T-helper 17 cell (primary cell): ENCODE measurements around the gene CNTNAP5. TPM values are rescaled to one million over a fixed set of nuclear protein-coding genes. Genes with fewer than 3 reads are reported as not detected.

Source experiments
- ATAC-seq: fragments of 150-1000 bp; cut with Tn5 transposase; 2 replicates; pipeline ENCODE4 v1.10.0; 2021; ENCODE audit warnings: mild to moderate bottlenecking, moderate library complexity
- DNase-seq, 3 donors: peaks; one replicate each; pipeline versions ENCODE4 v3.0.0 to v3.0.0-alpha.2; 2020 to 2021
- H3K9me3 ChIP-seq: one replicate; pipeline ENCODE4 v1.7.0; 2013; ENCODE audit warnings: low read length, mild to moderate bottlenecking; ENCODE audit not compliant: control insufficient read depth, poor library complexity, severe bottlenecking
- H3K27ac Mint-ChIP-seq: one replicate; pipeline ENCODE4 v1.8.0; 2022; ENCODE audit warnings: mild to moderate bottlenecking, moderate library complexity, mixed read lengths
- H3K27me3 Mint-ChIP-seq: one replicate; pipeline ENCODE4 v1.8.0; 2022; ENCODE audit warnings: mixed read lengths
- H3K36me3 Mint-ChIP-seq: one replicate; pipeline ENCODE4 v1.8.0; 2022; ENCODE audit warnings: low read depth, mixed read lengths
- H3K4me1 Mint-ChIP-seq: one replicate; pipeline ENCODE4 v1.8.0; 2022; ENCODE audit warnings: mild to moderate bottlenecking, mixed read lengths
- H3K4me3 Mint-ChIP-seq: one replicate; pipeline ENCODE4 v1.8.0; 2022; ENCODE audit warnings: mild to moderate bottlenecking, moderate library complexity, mixed read lengths
- total RNA-seq, 4 donors: library from RNA in 2 of 4; stranded (reverse) in 2 of 4; gene quantifications; one replicate each; pipeline ENCODE4 v1.2.3 and lab custom pipeline; 2022 to 2026

Gene CNTNAP5
- total RNA-seq, 2 donors from 2014 or later, result not detected

- no peak for DNase-seq
- Mint-ChIP-seq H3K4me3 (no peak overlapping the region), H3K4me1 (no peaks in the 10 kb centered on the region), H3K27ac (no peak overlapping the region), H3K36me3 (no peaks in the 10 kb centered on the region), H3K27me3 (no peaks in the 10 kb centered on the region)
- no peaks in the 10 kb centered on the region for H3K9me3 ChIP-seq
- ATAC-seq, result no peak
Observed at GRCh38 chr2:124640221-124640750, 615.2 kb downstream of the CNTNAP5 start.

GRCh38 chr2:124646166-124646815 lies 621.2 kb downstream of the CNTNAP5 start:
- DNase-seq (no peak), ATAC-seq (no peak)
- Mint-ChIP-seq H3K4me1 (no peaks in the 10 kb centered on the region), H3K4me3 (no peak overlapping the region), H3K27ac (no peak overlapping the region), H3K36me3 (no peaks in the 10 kb centered on the region), H3K27me3 (no peaks in the 10 kb centered on the region)
- H3K9me3 ChIP-seq, result no peaks in the 10 kb centered on the region

DNA sequence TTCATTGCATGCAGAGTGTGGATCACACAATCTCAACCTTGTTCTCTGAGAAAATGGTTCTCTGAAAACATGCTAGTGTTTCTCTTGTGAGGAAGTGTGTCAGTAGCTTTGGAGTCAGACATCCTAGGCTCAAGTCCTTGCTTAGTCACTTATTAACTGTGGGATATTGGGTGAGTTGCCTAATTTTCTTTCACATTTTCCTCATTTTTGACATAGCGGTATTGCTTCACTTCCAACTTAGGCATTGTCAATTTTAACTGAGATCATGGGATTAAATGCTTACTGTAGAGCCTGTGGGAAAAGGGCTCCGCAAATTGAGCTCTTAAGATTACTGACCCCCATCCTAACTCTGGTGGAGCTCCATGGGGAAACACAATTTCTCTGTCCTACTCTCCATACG lies 622.2 kb downstream of the CNTNAP5 start:
- DNase-seq, result no peak
- no peaks in the 10 kb centered on the region for H3K9me3 ChIP-seq
- Mint-ChIP-seq H3K27ac (no peak overlapping the region), H3K4me3 (no peak overlapping the region), H3K27me3 (no peaks in the 10 kb centered on the region), H3K36me3 (no peaks in the 10 kb centered on the region), H3K4me1 (no peaks in the 10 kb centered on the region)
- no peak for ATAC-seq

DNA sequence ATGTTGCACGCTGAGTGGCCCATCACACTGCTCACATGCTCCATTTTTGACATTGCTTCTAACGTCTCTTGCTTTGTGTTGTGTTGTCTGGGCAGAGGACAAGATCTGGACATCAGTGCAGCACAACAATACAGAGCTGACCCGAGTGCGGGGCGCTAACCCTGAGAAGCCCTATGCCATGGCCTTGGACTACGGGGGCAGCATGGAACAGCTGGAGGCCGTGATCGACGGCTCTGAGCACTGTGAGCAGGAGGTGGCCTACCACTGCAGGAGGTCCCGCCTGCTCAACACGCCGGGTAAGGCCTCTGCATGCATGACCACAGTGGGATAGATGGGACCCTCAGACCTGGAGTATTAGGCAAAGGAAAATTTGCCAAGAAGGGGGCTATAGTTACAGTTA lies 622.6 kb downstream of the CNTNAP5 start:
- H3K4me3 Mint-ChIP-seq, result no peak overlapping the region
- no peaks in the 10 kb centered on the region for H3K9me3 ChIP-seq
- ATAC-seq, result no peak
- no peaks in the 10 kb centered on the region for H3K27me3 Mint-ChIP-seq
- no peaks in the 10 kb centered on the region for H3K4me1 Mint-ChIP-seq
- no peaks in the 10 kb centered on the region for H3K36me3 Mint-ChIP-seq
- no peak for DNase-seq
- no peak overlapping the region for H3K27ac Mint-ChIP-seq

GRCh38 chr2:124649001-124649400 lies 623.9 kb downstream of the CNTNAP5 start:
- no peak overlapping the region for H3K4me3 Mint-ChIP-seq
- DNase-seq (no peak), ATAC-seq (no peak)
- no peaks in the 10 kb centered on the region for H3K36me3 Mint-ChIP-seq
- H3K27me3 Mint-ChIP-seq, result no peaks in the 10 kb centered on the region
- H3K27ac Mint-ChIP-seq, result no peak overlapping the region
- no peaks in the 10 kb centered on the region for H3K4me1 Mint-ChIP-seq
- H3K9me3 ChIP-seq, result no peaks in the 10 kb centered on the region

DNA sequence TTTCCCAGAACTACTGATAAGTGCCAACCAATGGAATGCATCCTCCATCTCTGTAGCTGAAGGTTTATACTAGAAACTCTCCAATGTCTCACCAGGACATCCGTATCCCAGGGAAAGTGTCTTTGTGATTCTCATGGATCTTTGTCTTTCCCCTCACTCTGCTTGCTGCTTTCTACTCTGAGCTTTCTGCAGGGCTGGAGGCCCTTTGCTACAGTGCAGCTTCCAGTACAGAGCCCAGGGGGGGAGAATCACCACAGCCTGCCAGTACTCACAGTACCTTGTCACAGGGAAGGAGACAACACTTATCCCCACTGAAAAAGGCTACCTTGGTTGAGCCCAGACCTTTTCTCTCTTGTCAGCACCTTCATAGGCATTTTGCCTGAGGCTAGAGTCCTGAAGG lies 627.0 kb downstream of the CNTNAP5 start:
- Mint-ChIP-seq H3K4me3 (no peak overlapping the region), H3K4me1 (no peaks in the 10 kb centered on the region)

GRCh38 chr2:124658373-124658772 lies 633.3 kb downstream of the CNTNAP5 start:
- DNase-seq (no peak), ATAC-seq (no peak)
- no peaks in the 10 kb centered on the region for H3K9me3 ChIP-seq
- Mint-ChIP-seq H3K36me3 (no peaks in the 10 kb centered on the region), H3K27ac (no peak overlapping the region), H3K27me3 (no peaks in the 10 kb centered on the region), H3K4me1 (no peaks in the 10 kb centered on the region), H3K4me3 (no peak overlapping the region)

More for the DNA sequence above, 627.0 kb downstream of the CNTNAP5 start:
- Mint-ChIP-seq H3K36me3 (no peaks in the 10 kb centered on the region), H3K27ac (no peak overlapping the region), H3K27me3 (no peaks in the 10 kb centered on the region)
- DNase-seq (no peak), ATAC-seq (no peak)
- H3K9me3 ChIP-seq, result no peaks in the 10 kb centered on the region

DNA sequence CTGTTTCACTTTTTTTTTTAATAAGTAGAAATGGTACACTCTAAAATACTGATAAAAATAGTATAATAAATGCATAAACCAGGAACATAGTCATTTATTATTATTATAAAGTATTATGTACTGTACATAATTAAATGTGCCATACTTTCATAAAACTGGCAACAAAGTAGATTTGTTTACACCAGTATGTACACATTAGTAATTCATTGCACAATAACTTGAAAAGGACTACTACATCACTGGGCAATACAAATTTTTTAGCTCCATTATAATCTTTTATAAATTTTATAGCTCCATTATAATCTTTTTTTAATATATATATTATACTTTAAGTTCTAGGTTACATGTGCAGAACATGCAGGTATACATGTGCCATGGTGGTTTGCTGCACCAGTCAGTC lies 636.5 kb downstream of the CNTNAP5 start:
- H3K27me3 Mint-ChIP-seq, result no peaks in the 10 kb centered on the region
- DNase-seq, result no peak
- no peak for ATAC-seq
- H3K36me3 Mint-ChIP-seq, result no peaks in the 10 kb centered on the region
- H3K4me3 Mint-ChIP-seq, result no peak overlapping the region
- H3K4me1 Mint-ChIP-seq, result no peaks in the 10 kb centered on the region
- H3K9me3 ChIP-seq, result no peaks in the 10 kb centered on the region
- H3K27ac Mint-ChIP-seq, result no peak overlapping the region

DNA sequence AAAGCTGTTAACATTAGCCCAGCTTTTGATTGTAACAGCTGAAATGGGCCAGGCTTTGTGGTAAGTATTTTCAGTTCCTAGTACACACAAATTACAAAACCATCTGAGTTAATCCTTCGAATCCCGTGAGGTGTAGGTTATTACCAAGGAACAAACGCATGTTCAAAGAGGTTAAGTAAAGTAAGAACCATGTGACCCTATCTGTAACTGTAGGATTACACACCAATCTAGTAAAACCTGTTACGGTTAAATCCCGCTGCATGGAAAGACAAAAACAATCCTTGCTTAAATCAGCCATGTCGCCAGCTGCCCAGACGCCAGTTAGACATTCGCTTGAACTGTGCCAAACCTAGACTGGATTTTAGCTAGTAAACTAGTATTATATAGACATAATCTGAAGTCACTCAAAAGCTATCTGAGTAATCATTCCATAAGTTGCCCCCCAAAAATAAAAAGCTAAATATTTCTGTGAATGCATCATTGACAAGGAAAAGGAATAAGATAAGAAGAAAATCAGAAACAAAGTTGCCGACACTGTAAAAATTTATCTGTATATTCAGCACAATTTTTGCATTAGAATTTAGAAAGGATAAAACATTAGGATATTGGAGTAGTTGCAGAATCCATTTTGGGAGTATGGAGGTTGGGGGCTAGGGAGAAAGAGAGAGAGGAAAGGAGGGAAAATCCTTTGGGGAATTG lies 638.0 kb downstream of the CNTNAP5 start:
- no peak overlapping the region for H3K27ac Mint-ChIP-seq
- no peaks in the 10 kb centered on the region for H3K36me3 Mint-ChIP-seq
- DNase-seq, result no peak
- no peak for ATAC-seq
- H3K4me3 Mint-ChIP-seq, result no peak overlapping the region
- H3K9me3 ChIP-seq, result no peaks in the 10 kb centered on the region
- no peaks in the 10 kb centered on the region for H3K4me1 Mint-ChIP-seq
- H3K27me3 Mint-ChIP-seq, result no peaks in the 10 kb centered on the region

DNA sequence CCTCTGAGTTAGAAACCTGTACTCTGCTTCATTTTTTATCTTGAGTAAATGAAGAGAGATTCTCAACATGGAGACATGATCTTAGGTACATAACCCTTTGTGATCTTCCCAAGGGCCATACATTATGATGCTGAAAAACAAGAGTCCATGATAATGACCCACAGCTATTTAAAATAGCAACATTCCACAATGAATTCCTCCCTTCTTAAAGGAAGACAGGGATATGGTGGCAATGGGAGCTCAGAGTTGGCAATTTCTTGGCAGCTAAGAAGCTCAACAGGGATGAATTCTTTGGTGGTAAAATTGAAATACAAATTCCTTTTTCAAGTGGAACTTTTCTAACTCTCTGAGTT lies 638.5 kb downstream of the CNTNAP5 start:
- DNase-seq, result no peak
- H3K4me1 Mint-ChIP-seq, result no peaks in the 10 kb centered on the region

GRCh38 chr2:124664363-124664762 lies 639.3 kb downstream of the CNTNAP5 start:
- no peaks in the 10 kb centered on the region for H3K27me3 Mint-ChIP-seq
- no peaks in the 10 kb centered on the region for H3K36me3 Mint-ChIP-seq
- no peak for ATAC-seq
- H3K27ac Mint-ChIP-seq, result no peak overlapping the region
- H3K4me1 Mint-ChIP-seq, result no peaks in the 10 kb centered on the region
- no peak overlapping the region for H3K4me3 Mint-ChIP-seq
- DNase-seq, result no peak
- no peaks in the 10 kb centered on the region for H3K9me3 ChIP-seq

More for the DNA sequence above, 638.5 kb downstream of the CNTNAP5 start:
- ATAC-seq, result no peak
- Mint-ChIP-seq H3K4me3 (no peak overlapping the region), H3K27me3 (no peaks in the 10 kb centered on the region), H3K27ac (no peak overlapping the region), H3K36me3 (no peaks in the 10 kb centered on the region)
- H3K9me3 ChIP-seq, result no peaks in the 10 kb centered on the region

GRCh38 chr2:124666976-124667375 lies 641.9 kb downstream of the CNTNAP5 start:
- no peak for ATAC-seq
- H3K36me3 Mint-ChIP-seq, result no peaks in the 10 kb centered on the region

DNA sequence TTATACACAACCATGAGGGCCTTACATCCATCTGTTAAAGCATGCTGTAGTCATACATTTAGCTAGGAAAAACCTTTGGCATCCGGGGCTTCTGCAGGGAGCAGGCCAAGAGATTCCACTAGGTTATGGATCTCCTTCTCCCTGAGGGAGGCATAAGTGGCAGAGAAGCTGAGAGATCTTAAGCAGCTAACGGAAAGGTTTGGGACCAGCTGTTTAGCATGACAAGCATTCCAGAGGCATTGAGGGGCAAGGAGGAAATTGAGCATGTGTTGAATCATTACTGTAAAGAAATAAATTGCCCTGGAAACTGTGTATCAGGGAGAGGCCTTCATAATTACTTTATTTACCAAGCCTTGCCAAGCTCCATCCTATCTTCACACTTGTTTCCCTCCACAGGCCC lies 643.1 kb downstream of the CNTNAP5 start:
- Mint-ChIP-seq H3K4me3 (no peak overlapping the region), H3K27ac (no peak overlapping the region), H3K4me1 (no peaks in the 10 kb centered on the region), H3K36me3 (no peaks in the 10 kb centered on the region), H3K27me3 (no peaks in the 10 kb centered on the region)
- no peaks in the 10 kb centered on the region for H3K9me3 ChIP-seq
- ATAC-seq (no peak), DNase-seq (no peak)

More at GRCh38 chr2:124666976-124667375, 641.9 kb downstream of the CNTNAP5 start:
- Mint-ChIP-seq H3K27ac (no peak overlapping the region), H3K4me1 (no peaks in the 10 kb centered on the region), H3K27me3 (no peaks in the 10 kb centered on the region), H3K4me3 (no peak overlapping the region)
- no peaks in the 10 kb centered on the region for H3K9me3 ChIP-seq
- no peak for DNase-seq

DNA sequence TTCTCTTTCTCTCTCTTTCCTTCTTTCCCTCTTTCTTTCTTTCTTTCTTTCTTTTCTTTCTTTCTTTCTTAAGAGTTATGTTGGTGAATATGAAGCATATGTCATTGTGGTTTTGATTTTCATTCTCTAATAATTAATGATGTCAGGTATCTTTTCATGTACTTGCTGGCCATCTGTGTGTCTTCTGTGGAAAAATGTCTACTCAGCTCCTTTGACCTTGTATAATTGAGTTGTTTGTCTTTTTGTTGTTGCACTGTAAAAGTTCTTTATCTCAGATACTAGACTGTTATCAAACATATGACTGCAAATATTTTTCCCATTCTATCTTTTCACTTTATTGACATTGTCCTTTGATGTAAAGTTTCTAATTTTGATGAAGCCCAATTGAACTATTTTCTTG lies 645.1 kb downstream of the CNTNAP5 start:
- Mint-ChIP-seq H3K27ac (no peak overlapping the region), H3K4me1 (no peaks in the 10 kb centered on the region), H3K4me3 (no peak overlapping the region), H3K27me3 (no peaks in the 10 kb centered on the region), H3K36me3 (no peaks in the 10 kb centered on the region)
- no peak for ATAC-seq
- DNase-seq, result no peak
- no peaks in the 10 kb centered on the region for H3K9me3 ChIP-seq
